ENCODE data around the gene C1orf115. TPM values are rescaled to one million over a fixed set of nuclear protein-coding genes. Genes with fewer than 3 reads are reported as not detected.
"Not testable (repeated sequence)": the region's sequence is repeated elsewhere in the genome, so short reads cannot be mapped to it uniquely, and the experiment has no call there.

C1orf115 gene
- total and polyA plus RNA-seq, 2 of the 4 experiments (the other 2 are of a cell fraction) = 0.07 to 0.18 TPM

GRCh38 chr1:220715986-220716385 lies 25.8 kb downstream of the C1orf115 start:
- ATAC-seq (ENCODE audit: low read depth); CTCF ChIA-PET; H3K9me1 ChIP-seq (ENCODE audit: insufficient read depth, low read length); H2AK5ac ChIP-seq (ENCODE audit: low read depth, low read length); BruUV-seq (replicated peaks); H3K27ac ChIP-seq (ENCODE audit: insufficient read depth, low read length); DNase-seq; H2BK15ac ChIP-seq (ENCODE audit: low read depth, low read length); dilution Hi-C loops (cut with HindIII; ENCODE audit: low sequenced_read_pairs, unreplicated experiment); H3K36me3 ChIP-seq (ENCODE audit: control insufficient read depth, insufficient read depth, low read length); H3K14ac ChIP-seq (replicated peaks; ENCODE audit: low read depth, low read length); H2BK120ac ChIP-seq (ENCODE audit: low read depth, low read length); H3K9me3 ChIP-seq (ENCODE audit: control insufficient read depth, insufficient read depth, low read length); intact Hi-C loops (cut with micrococcal nuclease); H3K23ac ChIP-seq (ENCODE audit: low read depth, low read length); H2BK5ac ChIP-seq (ENCODE audit: low read depth, low read length, poor library complexity, severe bottlenecking); in situ Hi-C loops (cut with MboI; ENCODE audit: low sequenced_read_pairs); H4K5ac ChIP-seq (ENCODE audit: low read depth, low read length); H2BK20ac ChIP-seq (ENCODE audit: low read depth, low read length); H3K4me2 ChIP-seq (ENCODE audit: low read depth, low read length); H3K4ac ChIP-seq (ENCODE audit: low read depth, low read length); H3K4me3 ChIP-seq (ENCODE audit: insufficient read depth, low read depth, low read length); H3K56ac ChIP-seq (ENCODE audit: extremely low read depth, insufficient read depth, low read length); H3K9ac ChIP-seq (ENCODE audit: low read depth, low read length); POLR2A ChIA-PET (ENCODE audit: unreplicated experiment); H3K79me1 ChIP-seq (ENCODE audit: low read depth in 1 of 2, low read length in 2 of 2); H4K91ac ChIP-seq (ENCODE audit: insufficient read depth, low read depth, low read length); H3K18ac ChIP-seq (ENCODE audit: low read depth, low read length); H2AFZ ChIP-seq (replicated peaks; ENCODE audit: low read length, poor library complexity); H2AK9ac ChIP-seq (replicated peaks; ENCODE audit: low read depth, low read length, poor library complexity); H3K27me3 ChIP-seq (ENCODE audit: control insufficient read depth, insufficient read depth, low read length); H4K8ac ChIP-seq (ENCODE audit: low read depth in 2 of 2, low read length in 2 of 2); H4K20me1 ChIP-seq (ENCODE audit: insufficient read depth, low read length); H3K4me1 ChIP-seq (ENCODE audit: control insufficient read depth, insufficient read depth, low read length): not testable (repeated sequence)
- 82% methylated on average over 3 of the region's 5 CpGs; no CpG with 5 or more reads in 1 of the 2 experiments for WGBS, 2 experiments (ENCODE audit: extremely low coverage in 2 of 2, insufficient read length in 1 of 2)
